Measurements from ENCODE around the gene KCNIP1. TPM values are rescaled to one million over a fixed set of nuclear protein-coding genes. Genes with fewer than 3 reads are reported as not detected.
A peak's percentile ranks its signal among the peaks of the same experiment; 100 is the strongest.

KCNIP1 gene
- total RNA-seq, 2 donors from 2014 or later = not detected

GRCh38 chr5:170625221-170626165 is 121.7 kb downstream of the KCNIP1 start:
- Mint-ChIP-seq H3K27me3 (no peaks in the 10 kb centered on the region), H3K9me3 (no peaks in the 10 kb centered on the region), H3K27ac (no peak overlapping the region), H3K36me3 (no peaks in the 10 kb centered on the region), H3K4me3 (no peak overlapping the region), H3K4me1 (ENCODE audit: low read depth in 2 of 2) (no peaks in the 10 kb centered on the region)
- no peak for DNase-seq (ENCODE audit: low spot score)
- no peak for ATAC-seq

GRCh38 chr5:170626507-170627150 is 122.8 kb downstream of the KCNIP1 start:
- no peaks in the 10 kb centered on the region for H3K36me3 Mint-ChIP-seq
- H3K27me3 Mint-ChIP-seq = no peaks in the 10 kb centered on the region
- H3K9me3 Mint-ChIP-seq = no peaks in the 10 kb centered on the region
- no peaks in the 10 kb centered on the region for H3K4me1 Mint-ChIP-seq (ENCODE audit: low read depth in 2 of 2)
- H3K27ac Mint-ChIP-seq = no peak overlapping the region
- DNase-seq (ENCODE audit: low spot score) = no peak
- no peak for ATAC-seq
- no peak overlapping the region for H3K4me3 Mint-ChIP-seq

- Mint-ChIP-seq H3K4me1 (ENCODE audit: low read depth in 2 of 2) (no peaks in the 10 kb centered on the region), H3K4me3 (no peak overlapping the region), H3K27me3 (no peaks in the 10 kb centered on the region), H3K27ac (no peak overlapping the region), H3K36me3 (no peaks in the 10 kb centered on the region), H3K9me3 (no peaks in the 10 kb centered on the region)
- DNase-seq (ENCODE audit: low spot score) = no peak
- no peak for ATAC-seq
These were observed 123.5 kb downstream of the KCNIP1 start for GRCh38 chr5:170627271-170627670.

- H3K27ac Mint-ChIP-seq = no peak overlapping the region
- peaks cover 4% of the 10 kb centered on the region in 2 donors for H3K4me1 Mint-ChIP-seq (ENCODE audit: low read depth in 2 of 2)
- no peaks in the 10 kb centered on the region for H3K36me3 Mint-ChIP-seq
- DNase-seq (ENCODE audit: low spot score) (no peak), ATAC-seq (no peak)
- no peaks in the 10 kb centered on the region for H3K9me3 Mint-ChIP-seq
- H3K4me3 Mint-ChIP-seq = no peak overlapping the region
- H3K27me3 Mint-ChIP-seq = peaks cover 2 to 3% of the 10 kb centered on the region in 2 donors
These were observed 124.2 kb downstream of the KCNIP1 start for GRCh38 chr5:170628028-170628427.

- no peak overlapping the region for H3K4me3 Mint-ChIP-seq
- no peaks in the 10 kb centered on the region for H3K36me3 Mint-ChIP-seq
These were observed 125.1 kb downstream of the KCNIP1 start for GRCh38 chr5:170628691-170629565.

GRCh38 chr5:170629566-170630175 is 125.9 kb downstream of the KCNIP1 start:
- no peaks in the 10 kb centered on the region for H3K36me3 Mint-ChIP-seq

More at GRCh38 chr5:170628691-170629565, 125.1 kb downstream of the KCNIP1 start:
- no peak overlapping the region for H3K27ac Mint-ChIP-seq
- peaks cover 8 to 12% of the 10 kb centered on the region in 2 donors for H3K27me3 Mint-ChIP-seq
- peaks cover 12 to 13% of the 10 kb centered on the region in 2 donors for H3K4me1 Mint-ChIP-seq (ENCODE audit: low read depth in 2 of 2)
- ATAC-seq = peak in 1 of 2 donors; percentile 2
- H3K9me3 Mint-ChIP-seq = no peaks in the 10 kb centered on the region
- DNase-seq (ENCODE audit: low spot score) = no peak

GRCh38 chr5:170630226-170630625 is 126.4 kb downstream of the KCNIP1 start:
- DNase-seq (ENCODE audit: low spot score) (no peak), ATAC-seq (no peak)
- peaks cover 10 to 20% of the 10 kb centered on the region in 2 donors for H3K27me3 Mint-ChIP-seq
- no peak overlapping the region for H3K4me3 Mint-ChIP-seq
- H3K4me1 Mint-ChIP-seq (ENCODE audit: low read depth in 2 of 2) = peaks cover 14 to 16% of the 10 kb centered on the region in 2 donors
- H3K27ac Mint-ChIP-seq = no peak overlapping the region
- no peaks in the 10 kb centered on the region for H3K36me3 Mint-ChIP-seq
- H3K9me3 Mint-ChIP-seq = no peaks in the 10 kb centered on the region

More at GRCh38 chr5:170629566-170630175, 125.9 kb downstream of the KCNIP1 start:
- DNase-seq (ENCODE audit: low spot score) = no peak
- Mint-ChIP-seq H3K4me3 (no peak overlapping the region), H3K4me1 (ENCODE audit: low read depth in 2 of 2) (peaks cover 14 to 16% of the 10 kb centered on the region in 2 donors), H3K9me3 (no peaks in the 10 kb centered on the region), H3K27me3 (peaks cover 10 to 20% of the 10 kb centered on the region in 2 donors), H3K27ac (no peak overlapping the region)
- no peak for ATAC-seq

GRCh38 chr5:170630711-170631141 is 126.9 kb downstream of the KCNIP1 start:
- no peaks in the 10 kb centered on the region for H3K9me3 Mint-ChIP-seq
- no peaks in the 10 kb centered on the region for H3K36me3 Mint-ChIP-seq
- DNase-seq (ENCODE audit: low spot score) (no peak), ATAC-seq (no peak)
- no peak overlapping the region for H3K27ac Mint-ChIP-seq
- H3K4me3 Mint-ChIP-seq = no peak overlapping the region
- H3K27me3 Mint-ChIP-seq = peaks cover 10 to 20% of the 10 kb centered on the region in 2 donors
- H3K4me1 Mint-ChIP-seq (ENCODE audit: low read depth in 2 of 2) = peaks cover 14 to 16% of the 10 kb centered on the region in 2 donors

GRCh38 chr5:170631466-170632195 is 127.8 kb downstream of the KCNIP1 start:
- no peaks in the 10 kb centered on the region for H3K36me3 Mint-ChIP-seq
- DNase-seq (ENCODE audit: low spot score) (no peak), ATAC-seq (no peak)
- no peak overlapping the region for H3K27ac Mint-ChIP-seq
- H3K27me3 Mint-ChIP-seq = peaks cover 13 to 20% of the 10 kb centered on the region in 2 donors
- H3K4me1 Mint-ChIP-seq (ENCODE audit: low read depth in 2 of 2) = peaks cover 14 to 16% of the 10 kb centered on the region in 2 donors
- no peaks in the 10 kb centered on the region for H3K9me3 Mint-ChIP-seq
- no peak overlapping the region for H3K4me3 Mint-ChIP-seq

- peaks cover 14 to 16% of the 10 kb centered on the region in 2 donors for H3K4me1 Mint-ChIP-seq (ENCODE audit: low read depth in 2 of 2)
- no peak for DNase-seq (ENCODE audit: low spot score)
- no peaks in the 10 kb centered on the region for H3K36me3 Mint-ChIP-seq
- no peaks in the 10 kb centered on the region for H3K9me3 Mint-ChIP-seq
- H3K27me3 Mint-ChIP-seq = peaks cover 13 to 24% of the 10 kb centered on the region in 2 donors
- ATAC-seq = no peak
- H3K27ac Mint-ChIP-seq = no peak overlapping the region
- peak overlapping the region; percentile 81 for H3K4me3 Mint-ChIP-seq
These were observed 128.6 kb downstream of the KCNIP1 start for GRCh38 chr5:170632266-170632984.

- H3K4me1 Mint-ChIP-seq (ENCODE audit: low read depth in 2 of 2) = peaks cover 14 to 16% of the 10 kb centered on the region in 2 donors
- H3K4me3 Mint-ChIP-seq = peak overlapping the region; percentile 81
These were observed 129.1 kb downstream of the KCNIP1 start for GRCh38 chr5:170632985-170633234.

More at GRCh38 chr5:170632985-170633234, 129.1 kb downstream of the KCNIP1 start:
- Mint-ChIP-seq H3K27ac (no peak overlapping the region), H3K27me3 (peaks cover 13 to 27% of the 10 kb centered on the region in 2 donors), H3K36me3 (no peaks in the 10 kb centered on the region), H3K9me3 (no peaks in the 10 kb centered on the region)
- peak; percentile 48 to 60 for ATAC-seq
- DNase-seq (ENCODE audit: low spot score) = no peak
